ENCODE data around the gene LRCH1.
A peak's percentile ranks its signal among the peaks of the same experiment; 100 is the strongest.

Gene LRCH1

GRCh38 chr13:46749951-46750350 lies 197.0 kb downstream of the LRCH1 start:
- no peaks in the 10 kb centered on the region for H3K27me3 ChIP-seq (ENCODE audit: insufficient read depth, poor library complexity, severe bottlenecking)
- TF ChIP-seq CTCF (IDR thresholded peaks at IDR 0.05; ENCODE audit: insufficient read depth, low read length) (no peak), SPI1 (IDR thresholded peaks at IDR 0.05; ENCODE audit: borderline replicate concordance, low read depth) (no peak), POLR2AphosphoS5 (IDR thresholded peaks at IDR 0.05; ENCODE audit: low read depth) (no peak), GABPA (IDR thresholded peaks at IDR 0.05; ENCODE audit: low read depth) (no peak), REST (IDR thresholded peaks at IDR 0.05; ENCODE audit: insufficient replicate concordance, low read depth) (no peak)

GRCh38 chr13:46751811-46752635 lies 199.1 kb downstream of the LRCH1 start:
- peak; percentile 37 to 93 for DNase-seq (ENCODE audit: low read depth in 1 of 2, low spot score in 1 of 2)
- TF ChIP-seq GABPA (IDR thresholded peaks at IDR 0.05; ENCODE audit: low read depth) (0 out of 2 replicates have a peak, but pooled peaks have one; percentile 15), POLR2AphosphoS5 (IDR thresholded peaks at IDR 0.05; ENCODE audit: low read depth) (peak; percentile 92), SPI1 (IDR thresholded peaks at IDR 0.05; ENCODE audit: borderline replicate concordance, low read depth) (peak; percentile 97), REST (IDR thresholded peaks at IDR 0.05; ENCODE audit: insufficient replicate concordance, low read depth) (no peak)
- peak overlapping the region; percentile 38 for H3K27ac ChIP-seq (replicated peaks)
- no peak overlapping the region for H3K4me3 ChIP-seq (replicated peaks; ENCODE audit: insufficient read depth, low read length)
- H3K27me3 ChIP-seq (ENCODE audit: insufficient read depth, poor library complexity, severe bottlenecking), result no peaks in the 10 kb centered on the region

More at GRCh38 chr13:46749951-46750350, 197.0 kb downstream of the LRCH1 start:
- Histone ChIP-seq H3K27ac (replicated peaks) (no peak overlapping the region), H3K4me3 (replicated peaks; ENCODE audit: insufficient read depth, low read length) (no peak overlapping the region)
- DNase-seq (ENCODE audit: low read depth in 1 of 2, low spot score in 1 of 2), result no peak

- no peaks in the 10 kb centered on the region for H3K27me3 ChIP-seq (ENCODE audit: insufficient read depth, poor library complexity, severe bottlenecking)
- no peak for DNase-seq (ENCODE audit: low read depth in 1 of 2, low spot score in 1 of 2)
- no peak overlapping the region for H3K27ac ChIP-seq (replicated peaks)
- no peak overlapping the region for H3K4me3 ChIP-seq (replicated peaks; ENCODE audit: insufficient read depth, low read length)
- TF ChIP-seq POLR2AphosphoS5 (IDR thresholded peaks at IDR 0.05; ENCODE audit: low read depth) (no peak), GABPA (IDR thresholded peaks at IDR 0.05; ENCODE audit: low read depth) (no peak), CTCF (IDR thresholded peaks at IDR 0.05; ENCODE audit: insufficient read depth, low read length) (no peak), SPI1 (IDR thresholded peaks at IDR 0.05; ENCODE audit: borderline replicate concordance, low read depth) (no peak), REST (IDR thresholded peaks at IDR 0.05; ENCODE audit: insufficient replicate concordance, low read depth) (no peak)
Measured at GRCh38 chr13:46753137-46753536, 200.2 kb downstream of the LRCH1 start.

Data from HL-60 (cell line).